ENCODE data around the gene ISG20.
A peak's percentile ranks its signal among the peaks of the same experiment; 100 is the strongest.

- TF ChIP-seq, protein P1, sequence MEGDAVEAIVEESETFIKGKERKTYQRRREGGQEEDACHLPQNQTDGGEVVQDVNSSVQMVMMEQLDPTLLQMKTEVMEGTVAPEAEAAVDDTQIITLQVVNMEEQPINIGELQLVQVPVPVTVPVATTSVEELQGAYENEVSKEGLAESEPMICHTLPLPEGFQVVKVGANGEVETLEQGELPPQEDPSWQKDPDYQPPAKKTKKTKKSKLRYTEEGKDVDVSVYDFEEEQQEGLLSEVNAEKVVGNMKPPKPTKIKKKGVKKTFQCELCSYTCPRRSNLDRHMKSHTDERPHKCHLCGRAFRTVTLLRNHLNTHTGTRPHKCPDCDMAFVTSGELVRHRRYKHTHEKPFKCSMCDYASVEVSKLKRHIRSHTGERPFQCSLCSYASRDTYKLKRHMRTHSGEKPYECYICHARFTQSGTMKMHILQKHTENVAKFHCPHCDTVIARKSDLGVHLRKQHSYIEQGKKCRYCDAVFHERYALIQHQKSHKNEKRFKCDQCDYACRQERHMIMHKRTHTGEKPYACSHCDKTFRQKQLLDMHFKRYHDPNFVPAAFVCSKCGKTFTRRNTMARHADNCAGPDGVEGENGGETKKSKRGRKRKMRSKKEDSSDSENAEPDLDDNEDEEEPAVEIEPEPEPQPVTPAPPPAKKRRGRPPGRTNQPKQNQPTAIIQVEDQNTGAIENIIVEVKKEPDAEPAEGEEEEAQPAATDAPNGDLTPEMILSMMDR (conservative IDR thresholded peaks at IDR 0.05 in 1 of 2, IDR thresholded peaks at IDR 0.05 in 1 of 2; ENCODE audit: extremely low read depth in 1 of 2, insufficient read depth in 1 of 2, low read depth in 1 of 2, low read length in 2 of 2), result no peak
- TF ChIP-seq EZH2 (IDR thresholded peaks at IDR 0.05; ENCODE audit: borderline replicate concordance, low read length), result peak; percentile 19
Observed at GRCh38 chr15:88606070-88606794, 32.6 kb upstream of the ISG20 start.

Measured in mammary epithelial cell (primary cell).